Activated B cell treated with CpG ODN at 0.5 μM for 24 hours (primary cell): Measurements from ENCODE around the gene GATA3. TPM values are rescaled to one million over a fixed set of nuclear protein-coding genes. Genes with fewer than 3 reads are reported as not detected.

Experiments
- ATAC-seq: fragments of 200-7000 bp; cut with Tn5 transposase; one replicate; pipeline ENCODE4 v1.10.0; 2021; ENCODE audit warnings: low read depth, mild to moderate bottlenecking, moderate library complexity
- CTCF ChIA-PET: fragments of 350-600 bp; sonication (Branson Sonifier 250); formaldehyde crosslinking; loops from one replicate; lab custom pipeline; 2021; ENCODE audit warnings: antibody characterized with exemption; lab: Charles Lee
- POLR2A ChIA-PET: fragments of 350-600 bp; sonication (Branson Sonifier 250); formaldehyde crosslinking; loops from one replicate; lab custom pipeline; 2021; ENCODE audit warnings: antibody characterized with exemption; lab: Charles Lee
- DNase-seq: peaks from one replicate; pipeline ENCODE4 v3.0.0; 2022
- H3K27ac Mint-ChIP-seq: one replicate; pipeline ENCODE4 v1.8.0; 2020; ENCODE audit warnings: mixed read lengths
- H3K27me3 Mint-ChIP-seq: one replicate; pipeline ENCODE4 v1.8.0; 2021; ENCODE audit warnings: mixed read lengths
- H3K36me3 Mint-ChIP-seq: one replicate; pipeline ENCODE4 v1.8.0; 2021; ENCODE audit warnings: low read depth, mixed read lengths
- H3K4me1 Mint-ChIP-seq: one replicate; pipeline ENCODE4 v1.8.0; 2021; ENCODE audit warnings: mixed read lengths
- H3K4me3 Mint-ChIP-seq: one replicate; pipeline ENCODE4 v1.8.0; 2020; ENCODE audit warnings: mild to moderate bottlenecking, mixed read lengths
- H3K9me3 Mint-ChIP-seq: one replicate; pipeline ENCODE4 v1.8.0; 2020; ENCODE audit warnings: mixed read lengths
- CTCF ChIP-seq: fragments of 200-600 bp; IDR thresholded peaks from one replicate; pipeline ENCODE4 v1.8.0; 2022; ENCODE audit warnings: antibody characterized with exemption, mild to moderate bottlenecking
- intact Hi-C: fragments of 100-400 bp; cut with micrococcal nuclease; formaldehyde crosslinking; loops from one replicate; pipeline ENCODE4 v1.15.1; 2024
- total RNA-seq: library from RNA; stranded (reverse); gene quantifications from 2 replicates; pipeline ENCODE4 v1.2.3, GENCODE V29; 2022

Gene GATA3
- total RNA-seq, 1 donor from 2014 or later = 0.53 TPM

DNA sequence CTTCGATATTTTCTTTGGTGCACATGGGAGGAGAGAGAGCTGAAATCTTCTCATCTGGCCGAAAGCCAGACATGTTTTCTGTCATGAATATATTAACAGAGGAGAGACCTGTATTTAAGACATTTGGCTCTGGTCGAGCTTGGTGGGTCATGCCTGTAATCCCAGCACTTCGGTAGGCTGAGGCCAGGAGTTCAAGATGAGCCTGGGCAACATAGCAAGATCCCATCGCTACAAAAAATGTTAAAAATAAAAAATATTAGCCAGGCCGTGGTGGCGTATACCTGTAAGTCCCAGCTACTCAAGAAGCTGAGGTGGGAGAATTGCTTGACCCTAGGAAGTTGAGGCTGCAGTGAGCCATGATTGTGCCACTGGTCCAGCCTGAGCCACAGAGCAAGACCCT, 21.9 kb upstream of the GATA3 start:
- DNase-seq = no peak
- Mint-ChIP-seq H3K36me3 (no peaks in the 10 kb centered on the region), H3K27me3 (peaks cover 40% of the 10 kb centered on the region), H3K27ac (no peak overlapping the region), H3K4me1 (peaks cover 6% of the 10 kb centered on the region), H3K9me3 (no peaks in the 10 kb centered on the region), H3K4me3 (no peak overlapping the region)
- ChIA-PET POLR2A (no interaction called here), CTCF (no interaction called here)
- ATAC-seq = no peak
- intact Hi-C loops = no loop called here
- TF ChIP-seq CTCF = no peak

GRCh38 chr10:8033812-8034465, 20.5 kb upstream of the GATA3 start:
- intact Hi-C loops = no loop called here
- CTCF ChIA-PET = no interaction called here
- no peak overlapping the region for H3K4me3 Mint-ChIP-seq

DNA sequence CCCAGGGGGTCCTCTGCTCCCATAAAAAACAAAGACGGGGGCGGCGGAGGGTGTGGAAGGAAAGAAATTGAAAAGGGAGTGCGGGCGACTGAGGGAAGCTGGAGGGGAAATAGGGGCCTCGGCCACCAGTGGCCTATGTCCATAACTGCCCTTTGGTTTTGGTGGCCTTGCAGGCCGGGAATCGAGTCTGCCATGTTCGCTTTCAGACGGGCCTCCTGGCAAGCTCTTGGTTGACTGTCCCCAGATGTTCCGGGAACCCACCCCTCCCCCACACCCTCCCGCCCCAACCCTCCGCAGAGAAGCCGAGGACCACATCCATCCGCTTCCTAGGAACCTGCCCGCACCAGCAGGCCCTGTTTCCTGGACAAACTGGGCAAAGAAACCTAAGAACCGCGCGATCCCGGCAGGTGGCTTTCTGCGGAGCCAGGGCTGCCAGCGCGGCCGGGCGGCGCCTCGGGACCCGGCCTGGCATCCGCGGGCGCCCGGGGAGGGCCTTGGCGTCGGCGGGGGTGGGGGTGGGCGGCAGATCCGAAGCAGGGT, 20.0 kb upstream of the GATA3 start:
- Mint-ChIP-seq H3K9me3 (peaks cover 9% of the 10 kb centered on the region), H3K4me1 (peaks cover 8% of the 10 kb centered on the region), H3K36me3 (no peaks in the 10 kb centered on the region), H3K27me3 (peaks cover 57% of the 10 kb centered on the region), H3K4me3 (no peak overlapping the region), H3K27ac (no peak overlapping the region)
- no peak for ATAC-seq
- ChIA-PET POLR2A (interaction anchor here (1.0 kb wide), 1 partner anchor 15 kb away, joined by 3 read pairs; no protein-coding TSS in a partner anchor), CTCF (no interaction called here)
- no peak for DNase-seq
- TF ChIP-seq CTCF = no peak
- intact Hi-C loops = no loop called here

More at GRCh38 chr10:8033812-8034465, 20.5 kb upstream of the GATA3 start:
- no peak for TF ChIP-seq CTCF
- H3K4me1 Mint-ChIP-seq = peaks cover 6% of the 10 kb centered on the region
- POLR2A ChIA-PET = interaction anchor here (1.0 kb wide), 1 partner anchor 15 kb away, joined by 3 read pairs; no protein-coding TSS in a partner anchor
- H3K36me3 Mint-ChIP-seq = no peaks in the 10 kb centered on the region
- peaks cover 51% of the 10 kb centered on the region for H3K27me3 Mint-ChIP-seq
- no peak for DNase-seq
- ATAC-seq = no peak
- H3K27ac Mint-ChIP-seq = no peak overlapping the region
- peaks cover 7% of the 10 kb centered on the region for H3K9me3 Mint-ChIP-seq

GRCh38 chr10:8035006-8035640, 19.4 kb upstream of the GATA3 start:
- Mint-ChIP-seq H3K4me1 (peaks cover 8% of the 10 kb centered on the region), H3K36me3 (no peaks in the 10 kb centered on the region), H3K27me3 (peaks cover 59% of the 10 kb centered on the region), H3K4me3 (no peak overlapping the region), H3K9me3 (peaks cover 10% of the 10 kb centered on the region), H3K27ac (no peak overlapping the region)
- intact Hi-C loops = no loop called here
- ATAC-seq (no peak), DNase-seq (no peak)
- ChIA-PET CTCF (no interaction called here), POLR2A (no interaction called here)
- no peak for TF ChIP-seq CTCF
